ENCODE results near the gene PSMG4.
"Not testable (repeated sequence)": the region's sequence is repeated elsewhere in the genome, so short reads cannot be mapped to it uniquely, and the experiment has no call there.

PSMG4 gene

GRCh38 chr6:3230256-3230882 is 28.4 kb upstream of the PSMG4 start:
- no peak for DNase-seq (ENCODE audit: low read depth in 2 of 2)

GRCh38 chr6:3230900-3231246 is 27.9 kb upstream of the PSMG4 start:
- no peak for DNase-seq (ENCODE audit: low read depth in 2 of 2)

GRCh38 chr6:3231247-3232016 is 27.3 kb upstream of the PSMG4 start:
- DNase-seq (ENCODE audit: low read depth in 2 of 2) = no peak

- no peak for DNase-seq (ENCODE audit: low read depth in 2 of 2)
Measured at GRCh38 chr6:3232017-3232945, 26.5 kb upstream of the PSMG4 start.

- no peak for DNase-seq (ENCODE audit: low read depth in 2 of 2)
Measured at GRCh38 chr6:3233321-3233720, 25.4 kb upstream of the PSMG4 start.

GRCh38 chr6:3233904-3234303 is 24.8 kb upstream of the PSMG4 start:
- DNase-seq (ENCODE audit: low read depth in 2 of 2) = no peak

GRCh38 chr6:3235486-3235885 is 23.3 kb upstream of the PSMG4 start:
- DNase-seq (ENCODE audit: low read depth in 2 of 2) = no peak

GRCh38 chr6:3236005-3236404 is 22.7 kb upstream of the PSMG4 start:
- DNase-seq (ENCODE audit: low read depth in 2 of 2) = no peak

GRCh38 chr6:3237761-3238662 is 20.7 kb upstream of the PSMG4 start:
- no peak for DNase-seq (ENCODE audit: low read depth in 2 of 2)

GRCh38 chr6:3239110-3239830 is 19.5 kb upstream of the PSMG4 start:
- no peak for DNase-seq (ENCODE audit: low read depth in 2 of 2)

- DNase-seq (ENCODE audit: low read depth in 2 of 2) = no peak
Measured at GRCh38 chr6:3240595-3240994, 18.2 kb upstream of the PSMG4 start.

- DNase-seq (ENCODE audit: low read depth in 2 of 2) = not testable (repeated sequence)
Measured at GRCh38 chr6:3241745-3242144, 17.0 kb upstream of the PSMG4 start.

- no peak for DNase-seq (ENCODE audit: low read depth in 2 of 2)
Measured at GRCh38 chr6:3242768-3243167, 16.0 kb upstream of the PSMG4 start.

- no peak for DNase-seq (ENCODE audit: low read depth in 2 of 2)
Measured at GRCh38 chr6:3244003-3244831, 14.5 kb upstream of the PSMG4 start.

GRCh38 chr6:3244832-3245161 is 13.9 kb upstream of the PSMG4 start:
- DNase-seq (ENCODE audit: low read depth in 2 of 2) = not testable (repeated sequence)

- DNase-seq (ENCODE audit: low read depth in 2 of 2) = no peak
Measured at GRCh38 chr6:3245216-3245615, 13.5 kb upstream of the PSMG4 start.

GRCh38 chr6:3247255-3248146 is 11.2 kb upstream of the PSMG4 start:
- no peak for DNase-seq (ENCODE audit: low read depth in 2 of 2)

- no peak for DNase-seq (ENCODE audit: low read depth in 2 of 2)
Measured at GRCh38 chr6:3249821-3250220, 8.9 kb upstream of the PSMG4 start.

- no peak for DNase-seq (ENCODE audit: low read depth in 2 of 2)
Measured at GRCh38 chr6:3250231-3250675, 8.5 kb upstream of the PSMG4 start.

All from stimulated activated CD4-positive, alpha-beta T cell treated with anti-CD3 and anti-CD28 coated beads, Interleukin-12 subunit alpha, Interleukin-12 subunit beta, amount 100 ng/mL, for 24 hours (primary cell).